ENCODE measurements around the gene FOXO6. TPM values are rescaled to one million over a fixed set of nuclear protein-coding genes. Genes with fewer than 3 reads are reported as not detected.

Gene FOXO6
- total RNA-seq, 2 donors from 2014 or later, result 0.11 to 0.26 TPM

- Mint-ChIP-seq H3K27me3 (peaks cover 29% of the 10 kb centered on the region), H3K36me3 (ENCODE audit: low read depth) (no peaks in the 10 kb centered on the region), H3K27ac (no peak overlapping the region), H3K4me3 (no peak overlapping the region), H3K9me3 (no peaks in the 10 kb centered on the region), H3K4me1 (peaks cover 9% of the 10 kb centered on the region)
- ATAC-seq (replicated peaks), result no peak
These were observed 20.4 kb upstream of the FOXO6 start for GRCh38 chr1:41340655-41341364.

GRCh38 chr1:41341365-41341683, 19.9 kb upstream of the FOXO6 start:
- H3K9me3 Mint-ChIP-seq, result no peaks in the 10 kb centered on the region
- H3K4me3 Mint-ChIP-seq, result no peak overlapping the region
- peaks cover 9% of the 10 kb centered on the region for H3K4me1 Mint-ChIP-seq
- ATAC-seq (replicated peaks), result no peak
- no peaks in the 10 kb centered on the region for H3K36me3 Mint-ChIP-seq (ENCODE audit: low read depth)
- peaks cover 30% of the 10 kb centered on the region for H3K27me3 Mint-ChIP-seq
- H3K27ac Mint-ChIP-seq, result no peak overlapping the region

- no peak overlapping the region for H3K27ac Mint-ChIP-seq
- H3K4me1 Mint-ChIP-seq, result peaks cover 9% of the 10 kb centered on the region
- ATAC-seq (replicated peaks), result no peak
- H3K4me3 Mint-ChIP-seq, result no peak overlapping the region
- H3K9me3 Mint-ChIP-seq, result no peaks in the 10 kb centered on the region
- H3K36me3 Mint-ChIP-seq (ENCODE audit: low read depth), result no peaks in the 10 kb centered on the region
- peaks cover 29% of the 10 kb centered on the region for H3K27me3 Mint-ChIP-seq
These were observed 19.3 kb upstream of the FOXO6 start for GRCh38 chr1:41341772-41342562.

- H3K9me3 Mint-ChIP-seq, result no peaks in the 10 kb centered on the region
- ATAC-seq (replicated peaks), result no peak
These were observed 18.4 kb upstream of the FOXO6 start for GRCh38 chr1:41342774-41343355.

GRCh38 chr1:41343790-41344699, 17.2 kb upstream of the FOXO6 start:
- Mint-ChIP-seq H3K9me3 (no peaks in the 10 kb centered on the region), H3K27me3 (peaks cover 23% of the 10 kb centered on the region), H3K36me3 (ENCODE audit: low read depth) (no peaks in the 10 kb centered on the region), H3K4me3 (peak overlapping the region; percentile 36), H3K27ac (peak overlapping the region; percentile 39), H3K4me1 (peaks cover 9% of the 10 kb centered on the region)
- ATAC-seq (replicated peaks), result peak; percentile 54

More at GRCh38 chr1:41342774-41343355, 18.4 kb upstream of the FOXO6 start:
- peaks cover 9% of the 10 kb centered on the region for H3K4me1 Mint-ChIP-seq
- no peak overlapping the region for H3K27ac Mint-ChIP-seq
- H3K4me3 Mint-ChIP-seq, result no peak overlapping the region
- peaks cover 24% of the 10 kb centered on the region for H3K27me3 Mint-ChIP-seq
- H3K36me3 Mint-ChIP-seq (ENCODE audit: low read depth), result no peaks in the 10 kb centered on the region

- peaks cover 9% of the 10 kb centered on the region for H3K4me1 Mint-ChIP-seq
- peaks cover 25% of the 10 kb centered on the region for H3K27me3 Mint-ChIP-seq
- peak overlapping the region; percentile 39 for H3K27ac Mint-ChIP-seq
- H3K4me3 Mint-ChIP-seq, result peak overlapping the region; percentile 36
- no peaks in the 10 kb centered on the region for H3K36me3 Mint-ChIP-seq (ENCODE audit: low read depth)
- ATAC-seq (replicated peaks), result peak; percentile 88
- no peaks in the 10 kb centered on the region for H3K9me3 Mint-ChIP-seq
These were observed 16.5 kb upstream of the FOXO6 start for GRCh38 chr1:41344708-41345159.

GRCh38 chr1:41345434-41346075, 15.7 kb upstream of the FOXO6 start:
- H3K4me3 Mint-ChIP-seq, result no peak overlapping the region
- no peaks in the 10 kb centered on the region for H3K9me3 Mint-ChIP-seq
- no peak overlapping the region for H3K27ac Mint-ChIP-seq
- H3K27me3 Mint-ChIP-seq, result peaks cover 25% of the 10 kb centered on the region
- ATAC-seq (replicated peaks), result no peak
- H3K36me3 Mint-ChIP-seq (ENCODE audit: low read depth), result no peaks in the 10 kb centered on the region
- H3K4me1 Mint-ChIP-seq, result peaks cover 9% of the 10 kb centered on the region

- Mint-ChIP-seq H3K9me3 (no peaks in the 10 kb centered on the region), H3K4me3 (no peak overlapping the region), H3K27me3 (peaks cover 20% of the 10 kb centered on the region), H3K36me3 (ENCODE audit: low read depth) (no peaks in the 10 kb centered on the region), H3K4me1 (peaks cover 9% of the 10 kb centered on the region), H3K27ac (no peak overlapping the region)
- ATAC-seq (replicated peaks), result no peak
These were observed 14.0 kb upstream of the FOXO6 start for GRCh38 chr1:41347276-41347675.

GRCh38 chr1:41348394-41348793, 12.8 kb upstream of the FOXO6 start:
- peaks cover 9% of the 10 kb centered on the region for H3K4me1 Mint-ChIP-seq
- H3K36me3 Mint-ChIP-seq (ENCODE audit: low read depth), result no peaks in the 10 kb centered on the region
- no peaks in the 10 kb centered on the region for H3K9me3 Mint-ChIP-seq
- ATAC-seq (replicated peaks), result no peak
- no peak overlapping the region for H3K27ac Mint-ChIP-seq
- H3K4me3 Mint-ChIP-seq, result no peak overlapping the region
- peaks cover 18% of the 10 kb centered on the region for H3K27me3 Mint-ChIP-seq

- no peak for ATAC-seq (replicated peaks)
- Mint-ChIP-seq H3K4me3 (no peak overlapping the region), H3K9me3 (no peaks in the 10 kb centered on the region)
These were observed 11.7 kb upstream of the FOXO6 start for GRCh38 chr1:41349361-41350054.

GRCh38 chr1:41350055-41350378, 11.2 kb upstream of the FOXO6 start:
- no peak overlapping the region for H3K4me3 Mint-ChIP-seq
- no peak for ATAC-seq (replicated peaks)
- H3K9me3 Mint-ChIP-seq, result no peaks in the 10 kb centered on the region
- H3K4me1 Mint-ChIP-seq, result no peaks in the 10 kb centered on the region
- H3K36me3 Mint-ChIP-seq (ENCODE audit: low read depth), result no peaks in the 10 kb centered on the region
- peaks cover 18% of the 10 kb centered on the region for H3K27me3 Mint-ChIP-seq
- no peak overlapping the region for H3K27ac Mint-ChIP-seq

More at GRCh38 chr1:41349361-41350054, 11.7 kb upstream of the FOXO6 start:
- Mint-ChIP-seq H3K4me1 (peaks cover 2% of the 10 kb centered on the region), H3K36me3 (ENCODE audit: low read depth) (no peaks in the 10 kb centered on the region), H3K27ac (no peak overlapping the region), H3K27me3 (peaks cover 18% of the 10 kb centered on the region)

- no peak overlapping the region for H3K27ac Mint-ChIP-seq
- no peaks in the 10 kb centered on the region for H3K4me1 Mint-ChIP-seq
- H3K27me3 Mint-ChIP-seq, result peaks cover 15% of the 10 kb centered on the region
- no peak for ATAC-seq (replicated peaks)
- H3K36me3 Mint-ChIP-seq (ENCODE audit: low read depth), result no peaks in the 10 kb centered on the region
- H3K4me3 Mint-ChIP-seq, result no peak overlapping the region
- H3K9me3 Mint-ChIP-seq, result no peaks in the 10 kb centered on the region
These were observed 9.7 kb upstream of the FOXO6 start for GRCh38 chr1:41351262-41352151.

- H3K4me1 Mint-ChIP-seq, result no peaks in the 10 kb centered on the region
- H3K27me3 Mint-ChIP-seq, result peaks cover 11% of the 10 kb centered on the region
These were observed 7.5 kb upstream of the FOXO6 start for GRCh38 chr1:41353744-41354143.

More at GRCh38 chr1:41353744-41354143, 7.5 kb upstream of the FOXO6 start:
- Mint-ChIP-seq H3K27ac (no peak overlapping the region), H3K9me3 (no peaks in the 10 kb centered on the region), H3K4me3 (no peak overlapping the region), H3K36me3 (ENCODE audit: low read depth) (no peaks in the 10 kb centered on the region)
- peak; percentile 54 for ATAC-seq (replicated peaks)

Data from activated T-helper 17 cell treated with anti-CD3 and anti-CD28 coated beads, Interleukin-2, amount 50 U/mL, for 72 hours (primary cell).